ENCODE measurements around the gene TEX13B. TPM values are rescaled to one million over a fixed set of nuclear protein-coding genes. Genes with fewer than 3 reads are reported as not detected.

TEX13B gene
- total RNA-seq, 2 donors from 2014 or later: not detected

GRCh38 chrX:107940095-107940494, 42.1 kb downstream of the TEX13B start:
- WGBS: 61% methylated on average over 3 of the region's 3 CpGs
- intact Hi-C loops (cut with DNase I): no loop called here
- TF ChIP-seq POLR2A (IDR thresholded peaks at IDR 0.05) (no peak), POLR2AphosphoS5 (IDR thresholded peaks at IDR 0.05) (no peak), CTCF (IDR thresholded peaks at IDR 0.05) (no peak)
- Histone ChIP-seq H3K27me3 (replicated peaks; ENCODE audit: insufficient read depth) (no peaks in the 10 kb centered on the region), H3K4me1 (replicated peaks) (no peaks in the 10 kb centered on the region), H3K9me3 (no peaks in the 10 kb centered on the region), H3K27ac (no peak overlapping the region), H3K36me3 (no peaks in the 10 kb centered on the region), H3K4me3 (no peak overlapping the region)
- DNase-seq (ENCODE audit: low spot score): no peak

- Histone ChIP-seq H3K27me3 (replicated peaks; ENCODE audit: insufficient read depth) (no peaks in the 10 kb centered on the region), H3K27ac (no peak overlapping the region), H3K36me3 (no peaks in the 10 kb centered on the region), H3K4me3 (no peak overlapping the region), H3K4me1 (replicated peaks) (no peaks in the 10 kb centered on the region), H3K9me3 (no peaks in the 10 kb centered on the region)
- TF ChIP-seq POLR2A (IDR thresholded peaks at IDR 0.05): no peak
- no peak for TF ChIP-seq CTCF (IDR thresholded peaks at IDR 0.05)
- TF ChIP-seq POLR2AphosphoS5 (IDR thresholded peaks at IDR 0.05): no peak
- intact Hi-C loops (cut with DNase I): no loop called here
- WGBS: 39% methylated on average over 16 of the region's 16 CpGs
- no peak for DNase-seq (ENCODE audit: low spot score)
Observed at GRCh38 chrX:107936434-107936730, 45.8 kb downstream of the TEX13B start.

GRCh38 chrX:107935664-107936433, 46.3 kb downstream of the TEX13B start:
- WGBS: 6% methylated on average over 29 of the region's 48 CpGs

GRCh38 chrX:107935200-107935599, 47.0 kb downstream of the TEX13B start:
- Histone ChIP-seq H3K4me1 (replicated peaks) (no peaks in the 10 kb centered on the region), H3K27me3 (replicated peaks; ENCODE audit: insufficient read depth) (no peaks in the 10 kb centered on the region), H3K27ac (no peak overlapping the region), H3K4me3 (no peak overlapping the region), H3K36me3 (no peaks in the 10 kb centered on the region), H3K9me3 (no peaks in the 10 kb centered on the region)
- 22% methylated on average over 5 of the region's 7 CpGs for WGBS
- TF ChIP-seq CTCF (IDR thresholded peaks at IDR 0.05) (no peak), POLR2AphosphoS5 (IDR thresholded peaks at IDR 0.05) (no peak), POLR2A (IDR thresholded peaks at IDR 0.05) (no peak)
- intact Hi-C loops (cut with DNase I): no loop called here
- no peak for DNase-seq (ENCODE audit: low spot score)

More at GRCh38 chrX:107935664-107936433, 46.3 kb downstream of the TEX13B start:
- Histone ChIP-seq H3K27ac (no peak overlapping the region), H3K4me1 (replicated peaks) (no peaks in the 10 kb centered on the region), H3K36me3 (no peaks in the 10 kb centered on the region), H3K4me3 (no peak overlapping the region), H3K9me3 (no peaks in the 10 kb centered on the region), H3K27me3 (replicated peaks; ENCODE audit: insufficient read depth) (no peaks in the 10 kb centered on the region)
- intact Hi-C loops (cut with DNase I): no loop called here
- TF ChIP-seq CTCF (IDR thresholded peaks at IDR 0.05): no peak
- TF ChIP-seq POLR2A (IDR thresholded peaks at IDR 0.05): no peak
- no peak for TF ChIP-seq POLR2AphosphoS5 (IDR thresholded peaks at IDR 0.05)
- no peak for DNase-seq (ENCODE audit: low spot score)

GRCh38 chrX:107934262-107934661, 47.9 kb downstream of the TEX13B start:
- intact Hi-C loops (cut with DNase I): no loop called here
- TF ChIP-seq POLR2AphosphoS5 (IDR thresholded peaks at IDR 0.05) (no peak), CTCF (IDR thresholded peaks at IDR 0.05) (no peak), POLR2A (IDR thresholded peaks at IDR 0.05) (no peak)
- Histone ChIP-seq H3K4me1 (replicated peaks) (no peaks in the 10 kb centered on the region), H3K27me3 (replicated peaks; ENCODE audit: insufficient read depth) (no peaks in the 10 kb centered on the region), H3K36me3 (no peaks in the 10 kb centered on the region), H3K27ac (no peak overlapping the region), H3K4me3 (no peak overlapping the region), H3K9me3 (no peaks in the 10 kb centered on the region)
- WGBS: 92% methylated on average over 1 of the region's 1 CpG
- DNase-seq (ENCODE audit: low spot score): no peak
